ENCODE data around the gene MDH2. TPM values are rescaled to one million over a fixed set of nuclear protein-coding genes. Genes with fewer than 3 reads are reported as not detected.

The MDH2 gene
- total RNA-seq, 4 donors from 2014 or later: 52.0 to 179 (median 139) TPM

DNA sequence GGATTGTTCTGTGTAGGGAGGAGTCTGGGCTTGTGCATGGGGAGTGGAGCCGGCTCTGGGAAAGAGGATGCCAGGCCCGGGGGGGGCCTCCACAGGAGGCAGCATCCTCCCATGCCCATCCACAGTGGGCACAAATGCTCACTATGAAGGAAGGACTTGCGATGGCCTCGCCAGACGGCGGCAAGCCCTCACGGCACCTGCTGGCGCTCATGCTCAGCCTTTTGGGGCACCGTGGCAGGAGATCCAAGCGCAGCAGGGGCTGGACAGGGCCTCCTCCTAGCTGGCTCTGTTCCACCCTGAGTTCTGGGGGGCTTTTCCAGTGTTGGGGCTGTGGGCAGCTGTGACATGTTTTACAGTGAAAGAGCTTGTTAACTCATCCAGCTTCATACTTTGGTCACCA is 15.2 kb downstream of the MDH2 start:
- Histone ChIP-seq H3K27ac (no peak overlapping the region), H3K9me3 (no peaks in the 10 kb centered on the region), H3K4me1 (peaks cover 0 to 1% (median 0%) of the 10 kb centered on the region in 4 donors), H3K27me3 (no peaks in the 10 kb centered on the region), H3K4me3 (no peak overlapping the region), H3K36me3 (peaks cover 0 to 91% (median 6%) of the 10 kb centered on the region in 3 donors)
- no peak for DNase-seq
- TF ChIP-seq POLR2A (IDR thresholded peaks at IDR 0.05) (no peak), CTCF (IDR thresholded peaks at IDR 0.05) (no peak)

- Histone ChIP-seq H3K9me3 (no peaks in the 10 kb centered on the region), H3K27me3 (no peaks in the 10 kb centered on the region), H3K27ac (no peak overlapping the region), H3K4me3 (no peak overlapping the region), H3K36me3 (peaks cover 0 to 87% (median 6%) of the 10 kb centered on the region in 3 donors), H3K4me1 (no peaks in the 10 kb centered on the region)
- peak in 2 of 3 donors; percentile 71 to 73 for DNase-seq
- TF ChIP-seq CTCF (IDR thresholded peaks at IDR 0.05) (no peak), POLR2A (IDR thresholded peaks at IDR 0.05) (no peak)
Measured at GRCh38 chr7:76063525-76063924, 15.6 kb downstream of the MDH2 start.

- H3K4me3 ChIP-seq: no peak overlapping the region
- H3K27me3 ChIP-seq: no peaks in the 10 kb centered on the region
- no peaks in the 10 kb centered on the region for H3K9me3 ChIP-seq
- DNase-seq: no peak
- no peak overlapping the region for H3K27ac ChIP-seq
- H3K4me1 ChIP-seq: no peaks in the 10 kb centered on the region
- TF ChIP-seq CTCF (IDR thresholded peaks at IDR 0.05) (no peak), POLR2A (IDR thresholded peaks at IDR 0.05) (no peak)
- H3K36me3 ChIP-seq: peaks cover 0 to 78% (median 2%) of the 10 kb centered on the region in 3 donors
Measured at GRCh38 chr7:76064208-76064970, 16.5 kb downstream of the MDH2 start.

GRCh38 chr7:76065016-76065612 is 17.2 kb downstream of the MDH2 start:
- Histone ChIP-seq H3K27ac (no peak overlapping the region), H3K36me3 (peaks cover 0 to 71% (median 0%) of the 10 kb centered on the region in 3 donors), H3K9me3 (no peaks in the 10 kb centered on the region), H3K4me3 (no peak overlapping the region), H3K4me1 (no peaks in the 10 kb centered on the region), H3K27me3 (no peaks in the 10 kb centered on the region)
- TF ChIP-seq POLR2A (IDR thresholded peaks at IDR 0.05): no peak
- TF ChIP-seq CTCF (IDR thresholded peaks at IDR 0.05): no peak
- DNase-seq: no peak

DNA sequence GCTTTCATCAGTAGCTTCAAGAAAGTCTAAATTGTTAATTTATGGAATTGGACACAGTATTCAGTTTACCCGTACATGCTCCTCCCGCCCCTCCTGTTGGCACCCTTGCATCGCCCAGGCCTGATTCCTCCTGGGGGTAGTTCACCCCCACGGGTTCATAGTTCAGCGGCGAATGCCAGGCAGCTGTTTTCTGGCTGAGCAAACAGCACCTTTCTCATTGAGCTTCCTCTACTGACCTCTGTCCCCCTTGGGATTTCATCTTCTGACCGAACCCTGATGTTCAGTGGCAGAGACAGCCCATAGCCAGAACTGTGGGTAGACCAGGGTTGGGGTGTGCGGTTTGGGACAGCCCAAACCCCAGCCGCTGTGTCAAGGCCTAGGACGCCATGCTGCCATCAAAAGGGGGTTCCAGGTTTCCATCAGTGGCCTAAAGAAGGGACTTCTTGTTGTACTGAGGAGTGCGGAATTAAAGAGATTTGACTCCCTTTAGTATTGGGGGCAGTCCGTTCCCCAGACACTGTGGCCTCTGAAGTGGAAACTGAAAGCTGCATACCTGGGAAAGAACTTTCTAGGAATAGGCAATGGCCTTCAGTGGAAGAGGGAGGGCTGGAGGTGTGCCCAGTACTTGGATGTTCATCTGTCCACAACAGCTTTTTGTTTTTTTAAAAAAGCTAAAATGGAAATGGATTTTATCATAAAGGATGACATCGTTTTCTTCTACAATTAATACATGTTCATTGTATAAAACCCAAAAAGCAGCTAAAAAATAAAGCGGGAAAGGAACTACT is 19.0 kb downstream of the MDH2 start:
- no peak for DNase-seq
- H3K4me1 ChIP-seq: no peaks in the 10 kb centered on the region
- H3K36me3 ChIP-seq: peaks cover 0 to 53% (median 0%) of the 10 kb centered on the region in 3 donors
- TF ChIP-seq POLR2A (IDR thresholded peaks at IDR 0.05) (no peak), CTCF (IDR thresholded peaks at IDR 0.05) (no peak)
- H3K4me3 ChIP-seq: no peak overlapping the region
- no peaks in the 10 kb centered on the region for H3K9me3 ChIP-seq
- H3K27me3 ChIP-seq: no peaks in the 10 kb centered on the region
- H3K27ac ChIP-seq: no peak overlapping the region
